Measurements from ENCODE around the gene FFAR1. TPM values are rescaled to one million over a fixed set of nuclear protein-coding genes. Genes with fewer than 3 reads are reported as not detected.
"Not testable (repeated sequence)": the region's sequence is repeated elsewhere in the genome, so short reads cannot be mapped to it uniquely, and the experiment has no call there.

Gene FFAR1
- total RNA-seq, 1 donor from 2014 or later, result 0.12 TPM

- H3K9me3 Mint-ChIP-seq, result no peaks in the 10 kb centered on the region
- no peaks in the 10 kb centered on the region for H3K4me1 Mint-ChIP-seq
- no peak overlapping the region for H3K4me3 Mint-ChIP-seq
- no peaks in the 10 kb centered on the region for H3K36me3 Mint-ChIP-seq (ENCODE audit: low read depth)
- DNase-seq, result no peak
- intact Hi-C loops (cut with micrococcal nuclease), result no loop called here
- peaks cover 32% of the 10 kb centered on the region for H3K27me3 Mint-ChIP-seq
- no peak overlapping the region for H3K27ac Mint-ChIP-seq
Observed at GRCh38 chr19:35365303-35365702, 17.6 kb downstream of the FFAR1 start.

GRCh38 chr19:35368378-35368777 lies 20.7 kb downstream of the FFAR1 start:
- H3K4me1 Mint-ChIP-seq, result no peaks in the 10 kb centered on the region
- H3K27ac Mint-ChIP-seq, result no peak overlapping the region

GRCh38 chr19:35369522-35369921 lies 21.8 kb downstream of the FFAR1 start:
- Mint-ChIP-seq H3K4me1 (no peaks in the 10 kb centered on the region), H3K27ac (no peak overlapping the region)

More at GRCh38 chr19:35368378-35368777, 20.7 kb downstream of the FFAR1 start:
- Mint-ChIP-seq H3K9me3 (no peaks in the 10 kb centered on the region), H3K4me3 (no peak overlapping the region), H3K27me3 (peaks cover 26% of the 10 kb centered on the region), H3K36me3 (ENCODE audit: low read depth) (no peaks in the 10 kb centered on the region)
- intact Hi-C loops (cut with micrococcal nuclease), result no loop called here
- no peak for DNase-seq

GRCh38 chr19:35370722-35371121 lies 23.0 kb downstream of the FFAR1 start, which contains the start of gene GPR42:
Gene GPR42, plus strand, starts transcription at chr19:35371068. Its CDS starts 292 bp downstream, at chr19:35371360.
- H3K27me3 Mint-ChIP-seq, result peaks cover 29% of the 10 kb centered on the region
- intact Hi-C loops (cut with micrococcal nuclease), result no loop called here
- H3K36me3 Mint-ChIP-seq (ENCODE audit: low read depth), result no peaks in the 10 kb centered on the region
- H3K4me1 Mint-ChIP-seq, result peaks cover 8% of the 10 kb centered on the region
- no peak within 1 kb of the TSS for H3K27ac Mint-ChIP-seq
- H3K4me3 Mint-ChIP-seq, result no peak within 1 kb of the TSS
- DNase-seq, result no peak
- no peaks in the 10 kb centered on the region for H3K9me3 Mint-ChIP-seq

More at GRCh38 chr19:35369522-35369921, 21.8 kb downstream of the FFAR1 start:
- Mint-ChIP-seq H3K4me3 (no peak overlapping the region), H3K9me3 (no peaks in the 10 kb centered on the region), H3K27me3 (peaks cover 26% of the 10 kb centered on the region), H3K36me3 (ENCODE audit: low read depth) (no peaks in the 10 kb centered on the region)
- DNase-seq, result no peak
- intact Hi-C loops (cut with micrococcal nuclease), result no loop called here

GRCh38 chr19:35373492-35373891 lies 25.8 kb downstream of the FFAR1 start:
- Mint-ChIP-seq H3K27me3 (peaks cover 12% of the 10 kb centered on the region), H3K9me3 (no peaks in the 10 kb centered on the region), H3K36me3 (ENCODE audit: low read depth) (no peaks in the 10 kb centered on the region), H3K4me3 (no peak overlapping the region), H3K27ac (no peak overlapping the region), H3K4me1 (peaks cover 8% of the 10 kb centered on the region)
- intact Hi-C loops (cut with micrococcal nuclease), result no loop called here
- DNase-seq, result no peak

GRCh38 chr19:35374031-35374430 lies 26.3 kb downstream of the FFAR1 start:
- H3K27ac Mint-ChIP-seq; intact Hi-C loops (cut with micrococcal nuclease); DNase-seq; H3K4me1 Mint-ChIP-seq; H3K9me3 Mint-ChIP-seq; H3K4me3 Mint-ChIP-seq; H3K36me3 Mint-ChIP-seq (ENCODE audit: low read depth): not testable (repeated sequence)
- H3K27me3 Mint-ChIP-seq, result peaks cover 11% of the 10 kb centered on the region

- Mint-ChIP-seq H3K36me3 (ENCODE audit: low read depth) (no peaks in the 10 kb centered on the region), H3K9me3 (no peaks in the 10 kb centered on the region), H3K27ac (no peak overlapping the region), H3K4me1 (peaks cover 8% of the 10 kb centered on the region), H3K27me3 (peaks cover 11% of the 10 kb centered on the region), H3K4me3 (no peak overlapping the region)
- DNase-seq, result no peak
- intact Hi-C loops (cut with micrococcal nuclease), result no loop called here
Observed at GRCh38 chr19:35375505-35376307, 28.0 kb downstream of the FFAR1 start.

- Mint-ChIP-seq H3K27me3 (peaks cover 11% of the 10 kb centered on the region), H3K36me3 (ENCODE audit: low read depth) (no peaks in the 10 kb centered on the region), H3K4me1 (peaks cover 8% of the 10 kb centered on the region), H3K27ac (no peak overlapping the region), H3K9me3 (no peaks in the 10 kb centered on the region), H3K4me3 (no peak overlapping the region)
- intact Hi-C loops (cut with micrococcal nuclease), result no loop called here
- DNase-seq, result no peak
Observed at GRCh38 chr19:35377656-35378055, 30.0 kb downstream of the FFAR1 start.

GRCh38 chr19:35378356-35378755 lies 30.7 kb downstream of the FFAR1 start:
- no peaks in the 10 kb centered on the region for H3K36me3 Mint-ChIP-seq (ENCODE audit: low read depth)
- H3K4me1 Mint-ChIP-seq, result peaks cover 8% of the 10 kb centered on the region
- intact Hi-C loops (cut with micrococcal nuclease), result no loop called here
- no peak overlapping the region for H3K27ac Mint-ChIP-seq
- no peaks in the 10 kb centered on the region for H3K9me3 Mint-ChIP-seq
- no peak overlapping the region for H3K4me3 Mint-ChIP-seq
- DNase-seq, result no peak
- peaks cover 13% of the 10 kb centered on the region for H3K27me3 Mint-ChIP-seq

- H3K4me3 Mint-ChIP-seq; H3K9me3 Mint-ChIP-seq; H3K36me3 Mint-ChIP-seq (ENCODE audit: low read depth); H3K4me1 Mint-ChIP-seq; intact Hi-C loops (cut with micrococcal nuclease); H3K27ac Mint-ChIP-seq; DNase-seq: not testable (repeated sequence)
- peaks cover 13% of the 10 kb centered on the region for H3K27me3 Mint-ChIP-seq
Observed at GRCh38 chr19:35379545-35379944, 31.8 kb downstream of the FFAR1 start.

GRCh38 chr19:35379992-35380391 lies 32.3 kb downstream of the FFAR1 start:
- Mint-ChIP-seq H3K4me1 (peaks cover 4% of the 10 kb centered on the region), H3K36me3 (ENCODE audit: low read depth) (no peaks in the 10 kb centered on the region), H3K4me3 (no peak overlapping the region), H3K9me3 (no peaks in the 10 kb centered on the region), H3K27ac (no peak overlapping the region), H3K27me3 (peaks cover 15% of the 10 kb centered on the region)
- intact Hi-C loops (cut with micrococcal nuclease), result no loop called here
- no peak for DNase-seq

GRCh38 chr19:35380450-35381124 lies 32.9 kb downstream of the FFAR1 start:
- DNase-seq, result no peak
- H3K27ac Mint-ChIP-seq, result no peak overlapping the region
- H3K4me3 Mint-ChIP-seq, result no peak overlapping the region
- H3K9me3 Mint-ChIP-seq, result no peaks in the 10 kb centered on the region
- H3K27me3 Mint-ChIP-seq, result peaks cover 11% of the 10 kb centered on the region
- intact Hi-C loops (cut with micrococcal nuclease), result no loop called here
- H3K4me1 Mint-ChIP-seq, result no peaks in the 10 kb centered on the region
- H3K36me3 Mint-ChIP-seq (ENCODE audit: low read depth), result no peaks in the 10 kb centered on the region

GRCh38 chr19:35381318-35381717 lies 33.6 kb downstream of the FFAR1 start:
- H3K4me1 Mint-ChIP-seq, result no peaks in the 10 kb centered on the region
- H3K27me3 Mint-ChIP-seq, result peaks cover 10% of the 10 kb centered on the region
- intact Hi-C loops (cut with micrococcal nuclease), result no loop called here
- H3K9me3 Mint-ChIP-seq, result no peaks in the 10 kb centered on the region
- no peak for DNase-seq
- no peak overlapping the region for H3K4me3 Mint-ChIP-seq
- no peaks in the 10 kb centered on the region for H3K36me3 Mint-ChIP-seq (ENCODE audit: low read depth)
- no peak overlapping the region for H3K27ac Mint-ChIP-seq

GRCh38 chr19:35381926-35382325 lies 34.2 kb downstream of the FFAR1 start:
- Mint-ChIP-seq H3K27me3 (peaks cover 10% of the 10 kb centered on the region), H3K9me3 (no peaks in the 10 kb centered on the region), H3K4me1 (no peaks in the 10 kb centered on the region)

More at GRCh38 chr19:35381926-35382325, 34.2 kb downstream of the FFAR1 start:
- Mint-ChIP-seq H3K4me3 (no peak overlapping the region), H3K27ac (no peak overlapping the region), H3K36me3 (ENCODE audit: low read depth) (no peaks in the 10 kb centered on the region)
- intact Hi-C loops (cut with micrococcal nuclease), result no loop called here
- DNase-seq, result no peak

All from activated CD4-positive, alpha-beta T cell treated with anti-CD3 and anti-CD28 coated beads, Interleukin-2, amount 10 ng/mL, durations not matched to agents 24 days and 14 days (primary cell).